ENCODE data around the gene ARG2. TPM values are rescaled to one million over a fixed set of nuclear protein-coding genes. Genes with fewer than 3 reads are reported as not detected.
A peak's percentile ranks its signal among the peaks of the same experiment; 100 is the strongest.

ARG2 gene
- total and polyA plus RNA-seq, 9 of the 15 experiments (the other 6 are each of a cell fraction or from before 2014, with no cell fraction given), result 6.2 to 75.0 (median 17.8) TPM

GRCh38 chr14:67622675-67623074 is 3.0 kb downstream of the ARG2 start:
- H3K27me3 ChIP-seq (ENCODE audit: control insufficient read depth in 2 of 2, insufficient read depth in 2 of 2, low read length in 2 of 2), result no peaks in the 10 kb centered on the region
- WGBS (ENCODE audit: insufficient coverage, low coverage, missing lambda C conversion rate), result 0% methylated on average over 4 of the region's 4 CpGs
- in situ Hi-C loops (cut with MboI), result loop anchor here (5.0 kb wide), 1 partner anchor 45 kb away; no protein-coding TSS in a partner anchor
- H3K9me1 ChIP-seq (ENCODE audit: control insufficient read depth, insufficient read depth, low read length), result no peaks in the 10 kb centered on the region
- ChIA-PET POLR2A (interaction anchor here (1.1 to 1.4 kb wide), 2 partner anchors 9 to 12 kb away, joined by 3 to 5 read pairs; no protein-coding TSS in a partner anchor), CTCF (ENCODE audit: low intra/inter-chr PET ratio) (no interaction called here)
- H3K79me2 ChIP-seq (ENCODE audit: control insufficient read depth, insufficient read depth, low read length), result peaks cover 4% of the 10 kb centered on the region; the same call in 2 of the 3 replicates
- no peaks in the 10 kb centered on the region for H4K20me1 ChIP-seq (replicated peaks; ENCODE audit: control insufficient read depth, insufficient read depth, low read length)
- TSS peak; percentile 26 for BruUV-seq (replicated peaks)
- peak overlapping the region; percentile 69 for H3K27ac ChIP-seq (ENCODE audit: extremely low read depth, low read depth, low read length)
- H3K4me3 ChIP-seq, result no peak overlapping the region
- intact Hi-C loops (cut with micrococcal nuclease), result loop anchor here (2.0 kb wide), 1 partner anchor 14 kb away; no protein-coding TSS in a partner anchor
- H3K4me1 ChIP-seq (replicated peaks in 1 of 2; ENCODE audit: control insufficient read depth in 2 of 2, insufficient read depth in 2 of 2, low read length in 2 of 2), result peaks cover 14 to 25% of the 10 kb centered on the region in 2 experiments; a peak in 4 of 5 replicates
- DNase-seq (ENCODE audit: extremely low read depth in 1 of 4, low spot score in 3 of 4), result peak; percentile 15 to 71 (median 35)
- no peaks in the 10 kb centered on the region; the same call in 2 of the 3 replicates for H3K36me3 ChIP-seq (ENCODE audit: control insufficient read depth, insufficient read depth, low read length)
- H3K9me3 ChIP-seq (replicated peaks; ENCODE audit: control insufficient read depth, insufficient read depth, low read depth, low read length), result no peaks in the 10 kb centered on the region
- ATAC-seq, result peak; percentile 44
- H3K4me2 ChIP-seq (ENCODE audit: insufficient read depth, low read length), result peak overlapping the region; percentile 61
- peak; percentile 85 for FAIRE-seq
- H2AFZ ChIP-seq (ENCODE audit: low read depth, low read length), result peak overlapping the region; percentile 63
- H3K9ac ChIP-seq (ENCODE audit: insufficient read depth in 1 of 2, low read depth in 2 of 2, low read length in 2 of 2), result peak overlapping the region in 1 of 2 experiments; percentile 51; a peak in 2 of 4 replicates
- no peak for TF ChIP-seq GATAD2B (IDR thresholded peaks at IDR 0.05; ENCODE audit: borderline replicate concordance)
- no peak for TF ChIP-seq CREBBP (IDR thresholded peaks at IDR 0.05; ENCODE audit: low read depth, low read length)
- peak; percentile 58 for TF ChIP-seq DACH1 (IDR thresholded peaks at IDR 0.05; ENCODE audit: partially characterized antibody)
- TF ChIP-seq, protein P1, sequence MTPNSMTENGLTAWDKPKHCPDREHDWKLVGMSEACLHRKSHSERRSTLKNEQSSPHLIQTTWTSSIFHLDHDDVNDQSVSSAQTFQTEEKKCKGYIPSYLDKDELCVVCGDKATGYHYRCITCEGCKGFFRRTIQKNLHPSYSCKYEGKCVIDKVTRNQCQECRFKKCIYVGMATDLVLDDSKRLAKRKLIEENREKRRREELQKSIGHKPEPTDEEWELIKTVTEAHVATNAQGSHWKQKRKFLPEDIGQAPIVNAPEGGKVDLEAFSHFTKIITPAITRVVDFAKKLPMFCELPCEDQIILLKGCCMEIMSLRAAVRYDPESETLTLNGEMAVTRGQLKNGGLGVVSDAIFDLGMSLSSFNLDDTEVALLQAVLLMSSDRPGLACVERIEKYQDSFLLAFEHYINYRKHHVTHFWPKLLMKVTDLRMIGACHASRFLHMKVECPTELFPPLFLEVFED (CRISPR knock-in tag; conservative IDR thresholded peaks at IDR 0.05), result no peak
- no peak for TF ChIP-seq SAFB (IDR thresholded peaks at IDR 0.05; ENCODE audit: borderline replicate concordance, low read depth, low read length)
- TF ChIP-seq, protein P2, sequence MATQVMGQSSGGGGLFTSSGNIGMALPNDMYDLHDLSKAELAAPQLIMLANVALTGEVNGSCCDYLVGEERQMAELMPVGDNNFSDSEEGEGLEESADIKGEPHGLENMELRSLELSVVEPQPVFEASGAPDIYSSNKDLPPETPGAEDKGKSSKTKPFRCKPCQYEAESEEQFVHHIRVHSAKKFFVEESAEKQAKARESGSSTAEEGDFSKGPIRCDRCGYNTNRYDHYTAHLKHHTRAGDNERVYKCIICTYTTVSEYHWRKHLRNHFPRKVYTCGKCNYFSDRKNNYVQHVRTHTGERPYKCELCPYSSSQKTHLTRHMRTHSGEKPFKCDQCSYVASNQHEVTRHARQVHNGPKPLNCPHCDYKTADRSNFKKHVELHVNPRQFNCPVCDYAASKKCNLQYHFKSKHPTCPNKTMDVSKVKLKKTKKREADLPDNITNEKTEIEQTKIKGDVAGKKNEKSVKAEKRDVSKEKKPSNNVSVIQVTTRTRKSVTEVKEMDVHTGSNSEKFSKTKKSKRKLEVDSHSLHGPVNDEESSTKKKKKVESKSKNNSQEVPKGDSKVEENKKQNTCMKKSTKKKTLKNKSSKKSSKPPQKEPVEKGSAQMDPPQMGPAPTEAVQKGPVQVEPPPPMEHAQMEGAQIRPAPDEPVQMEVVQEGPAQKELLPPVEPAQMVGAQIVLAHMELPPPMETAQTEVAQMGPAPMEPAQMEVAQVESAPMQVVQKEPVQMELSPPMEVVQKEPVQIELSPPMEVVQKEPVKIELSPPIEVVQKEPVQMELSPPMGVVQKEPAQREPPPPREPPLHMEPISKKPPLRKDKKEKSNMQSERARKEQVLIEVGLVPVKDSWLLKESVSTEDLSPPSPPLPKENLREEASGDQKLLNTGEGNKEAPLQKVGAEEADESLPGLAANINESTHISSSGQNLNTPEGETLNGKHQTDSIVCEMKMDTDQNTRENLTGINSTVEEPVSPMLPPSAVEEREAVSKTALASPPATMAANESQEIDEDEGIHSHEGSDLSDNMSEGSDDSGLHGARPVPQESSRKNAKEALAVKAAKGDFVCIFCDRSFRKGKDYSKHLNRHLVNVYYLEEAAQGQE (IDR thresholded peaks at IDR 0.05; ENCODE audit: borderline replicate concordance), result peak; percentile 35; the same call in 1 of the 2 replicates
- TF ChIP-seq, protein P2 (CRISPR knock-in tag; IDR thresholded peaks at IDR 0.05; ENCODE audit: low read depth), result no peak
- TF ChIP-seq CBFA2T3 (IDR thresholded peaks at IDR 0.05), result 0 out of 2 replicates have a peak, but pooled peaks have one; percentile 23
- TF ChIP-seq DMBX1 (CRISPR knock-in tag; IDR thresholded peaks at IDR 0.05; ENCODE audit: borderline replicate concordance), result peak; percentile 55; the same call in 1 of the 2 replicates
- TF ChIP-seq MYNN (IDR thresholded peaks at IDR 0.05), result no peak
- no peak for TF ChIP-seq MYNN (CRISPR knock-in tag; IDR thresholded peaks at IDR 0.05)
- TF ChIP-seq ZNF175 (CRISPR knock-in tag; IDR thresholded peaks at IDR 0.05; ENCODE audit: low read depth), result no peak
- TF ChIP-seq STAG1 (CRISPR knock-in tag; IDR thresholded peaks at IDR 0.05; ENCODE audit: borderline replicate concordance), result no peak
- no peak for TF ChIP-seq KLF6 (CRISPR knock-in tag; IDR thresholded peaks at IDR 0.05; ENCODE audit: borderline replicate concordance)
- no peak for TF ChIP-seq CHD1 (IDR thresholded peaks at IDR 0.05; ENCODE audit: low read length)
